Activated CD8-positive, alpha-beta memory T cell treated with anti-CD3 and anti-CD28 coated beads, Interleukin-2, amount 50 U/mL, for 1 hour (primary cell): ENCODE data around the gene PAK4.
"Not testable (repeated sequence)": the region's sequence is repeated elsewhere in the genome, so short reads cannot be mapped to it uniquely, and the experiment has no call there.

Experiments used
- DNase-seq: peaks from one replicate; pipeline ENCODE4 v3.0.0-alpha.2; 2020; ENCODE audit errors: extremely low read depth

The PAK4 gene

DNA sequence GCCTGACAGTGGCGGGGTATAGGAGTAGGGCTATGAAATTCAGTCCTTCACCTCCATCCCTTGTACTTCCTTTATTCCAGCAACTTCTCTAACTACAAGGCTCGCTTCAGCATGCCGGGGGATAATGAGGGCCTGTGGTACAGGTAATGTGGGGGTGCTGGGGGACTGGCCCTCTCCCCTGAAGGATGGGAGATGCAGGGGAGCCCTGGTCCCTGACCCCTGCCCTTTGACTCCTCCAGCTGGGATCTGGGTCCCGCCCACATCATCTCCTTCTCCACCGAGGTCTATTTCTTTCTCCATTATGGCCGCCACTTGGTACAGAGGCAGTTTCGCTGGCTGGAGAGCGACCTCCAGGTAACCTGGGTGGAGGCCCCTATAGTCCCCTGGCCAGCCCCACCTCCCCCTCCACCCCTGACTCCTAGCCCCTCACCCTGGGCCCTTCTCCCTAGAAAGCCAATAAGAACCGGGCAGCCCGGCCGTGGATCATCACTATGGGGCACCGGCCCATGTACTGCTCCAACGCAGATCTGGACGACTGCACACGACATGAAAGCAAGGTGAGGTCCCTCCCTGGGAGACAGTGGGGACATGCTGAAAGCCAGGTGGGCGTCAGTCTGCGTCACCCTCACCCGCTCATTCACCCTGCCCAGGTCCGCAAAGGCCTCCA, 25.0 kb upstream of the PAK4 start:
- DNase-seq = no peak

DNA sequence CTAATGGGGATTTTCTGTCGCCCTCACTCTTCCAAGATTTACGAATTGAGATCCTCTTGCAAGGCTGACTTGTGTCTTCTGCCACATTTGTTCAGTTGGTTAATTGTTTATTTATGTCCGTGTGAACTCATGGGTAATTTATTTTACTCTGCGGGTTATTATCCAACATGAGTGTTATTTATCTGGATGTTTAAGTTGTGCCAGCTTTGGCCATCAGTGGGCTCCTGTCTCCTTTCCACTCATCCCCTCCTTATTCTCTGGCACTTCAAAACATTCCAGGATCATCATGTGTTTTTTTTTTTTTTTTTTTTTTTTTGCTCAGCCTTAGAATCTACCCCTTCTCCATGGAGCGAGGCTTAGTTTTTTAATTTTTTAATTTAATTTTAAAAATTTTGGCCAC, 22.4 kb upstream of the PAK4 start:
- no peak for DNase-seq

DNA sequence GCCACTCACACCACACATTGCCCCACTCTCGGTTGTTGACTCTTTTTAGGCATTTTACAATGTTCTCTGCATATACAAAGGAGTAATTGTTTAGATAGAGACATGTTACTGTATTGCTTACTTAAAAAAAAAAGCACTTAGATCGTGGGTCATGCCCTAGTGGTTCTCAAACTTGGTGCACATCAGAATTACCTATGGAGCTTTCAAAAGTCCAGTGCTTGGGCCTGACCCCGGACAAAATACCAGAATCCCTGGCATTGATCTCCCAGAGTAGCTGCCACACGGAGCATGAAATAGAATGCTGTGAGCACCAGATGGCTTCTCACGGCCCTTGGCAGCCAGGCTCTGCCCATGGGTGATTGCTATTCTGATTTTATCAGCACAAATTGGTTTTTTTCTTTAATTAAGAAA, 21.4 kb upstream of the PAK4 start:
- no peak for DNase-seq

- no peak for DNase-seq
Measured at GRCh38 chr19:39106194-39106593, 19.4 kb upstream of the PAK4 start.

- no peak for DNase-seq
Measured at GRCh38 chr19:39109641-39110040, 15.9 kb upstream of the PAK4 start.

GRCh38 chr19:39110263-39110967, 15.2 kb upstream of the PAK4 start:
- DNase-seq = peak; percentile 30

DNA sequence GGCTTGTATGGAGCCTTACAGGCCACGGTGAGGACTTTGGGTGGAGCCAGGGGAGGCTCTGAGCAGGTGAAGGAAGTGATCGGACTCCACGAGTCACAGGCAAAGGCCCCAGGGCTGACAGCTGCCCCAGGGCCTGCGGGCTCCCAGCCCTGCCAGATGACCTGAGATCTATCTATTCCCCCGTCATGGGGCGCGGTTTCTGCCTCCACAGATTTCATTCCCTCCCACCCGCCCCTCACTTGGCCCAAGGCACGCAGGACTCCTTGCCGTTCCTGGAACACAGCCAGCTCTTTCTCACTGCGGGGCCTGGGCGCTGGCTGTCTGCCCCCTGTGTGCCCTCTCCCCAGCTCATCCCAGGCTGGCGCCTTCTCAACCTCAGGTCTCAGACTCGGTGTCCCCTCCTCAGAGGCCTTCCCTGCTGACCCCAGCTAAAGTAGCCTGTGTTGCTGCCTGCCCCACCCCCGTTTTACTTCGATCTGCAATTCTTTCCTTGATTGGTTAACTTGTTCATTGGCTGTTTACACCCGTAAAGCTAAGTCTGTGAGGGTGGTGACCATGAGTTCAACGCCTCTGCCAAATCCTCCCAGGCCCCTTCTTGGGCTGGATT, 13.9 kb upstream of the PAK4 start:
- no peak for DNase-seq

- DNase-seq = no peak
Measured at GRCh38 chr19:39112338-39112890, 13.2 kb upstream of the PAK4 start.

- DNase-seq = no peak
Measured at GRCh38 chr19:39113199-39113598, 12.4 kb upstream of the PAK4 start.

GRCh38 chr19:39115105-39115847, 10.3 kb upstream of the PAK4 start:
- no peak for DNase-seq

DNA sequence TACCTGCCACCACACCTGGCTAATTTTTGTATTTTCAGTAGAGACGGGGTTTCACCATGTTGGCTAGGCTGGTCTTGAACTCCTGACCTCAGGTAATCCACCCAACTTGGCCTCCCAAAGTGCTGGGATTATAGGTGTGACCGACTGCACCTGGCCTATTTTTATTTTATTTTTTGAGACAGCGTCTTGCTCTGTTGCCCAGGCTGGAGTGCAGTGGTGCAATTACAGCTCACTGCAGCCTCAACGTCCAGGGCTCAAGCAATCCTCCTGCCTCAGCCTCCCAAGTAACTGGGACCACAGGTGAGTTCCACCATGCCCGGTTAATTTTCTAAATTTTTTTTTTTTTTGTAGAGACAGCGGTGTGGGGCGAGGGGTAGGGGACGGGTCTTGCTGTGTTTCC, 8.6 kb upstream of the PAK4 start:
- DNase-seq = not testable (repeated sequence)

DNA sequence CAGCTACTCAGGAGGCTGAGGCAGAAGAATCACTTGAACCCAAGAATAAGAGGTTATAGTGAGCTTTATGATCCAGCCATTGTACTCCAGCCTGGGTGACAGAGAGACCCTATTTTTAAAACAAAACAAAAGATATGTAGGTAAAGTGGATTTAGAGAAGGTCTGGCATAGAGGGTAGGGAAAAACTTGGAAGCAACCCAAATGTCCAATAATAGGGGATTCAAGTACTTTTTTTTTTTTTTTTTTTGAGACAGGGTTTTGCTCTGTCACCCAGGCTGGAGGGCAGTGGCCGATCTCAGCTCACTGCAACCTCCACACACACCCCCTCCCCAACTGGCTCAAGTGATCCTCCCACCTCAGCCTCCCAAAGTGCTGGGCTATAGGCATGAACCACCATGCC, 5.8 kb upstream of the PAK4 start:
- DNase-seq = no peak

DNA sequence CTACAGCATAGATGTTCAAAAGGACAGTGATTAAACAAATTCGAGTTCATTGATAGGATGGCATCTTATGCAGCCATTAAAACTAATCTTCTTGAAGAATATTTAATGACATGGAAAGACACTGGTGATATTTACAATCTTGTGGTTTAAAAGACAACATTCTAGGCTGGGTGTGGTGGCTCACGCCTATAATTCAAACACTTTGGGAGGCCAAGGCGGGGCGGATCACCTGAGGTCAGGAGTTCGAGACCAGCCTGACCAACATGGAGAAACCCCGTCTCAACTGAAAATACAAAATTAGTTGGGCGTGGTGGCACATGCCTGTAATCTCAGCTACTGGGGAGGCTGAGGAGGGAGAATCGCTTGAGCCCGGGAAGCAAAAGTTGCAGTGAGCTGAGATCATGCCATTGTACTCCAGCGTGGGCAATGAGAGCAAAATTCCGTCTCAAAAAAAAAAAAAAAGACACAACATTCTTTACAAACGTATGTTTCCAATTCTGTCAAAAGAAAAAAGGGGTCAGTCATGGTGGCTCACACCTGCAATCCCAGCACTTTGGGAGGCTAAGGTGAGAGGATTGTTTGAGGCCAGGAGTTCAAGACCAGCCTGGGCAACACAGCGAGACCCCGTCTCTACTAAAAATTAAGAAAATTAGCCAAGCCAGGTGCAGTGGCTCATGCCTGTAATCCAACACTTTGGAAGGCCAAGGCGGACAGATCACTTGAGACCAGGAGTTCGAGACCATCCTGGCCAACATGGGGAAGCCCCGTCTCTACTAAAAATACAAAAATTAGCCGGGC, 2.5 kb upstream of the PAK4 start:
- DNase-seq = no peak

GRCh38 chr19:39124136-39124764, 1.3 kb upstream of the PAK4 start:
- no peak for DNase-seq

- no peak for DNase-seq
Measured at GRCh38 chr19:39125199-39125553, 410 bp upstream of the PAK4 start.

- no peak for DNase-seq
Measured at GRCh38 chr19:39126312-39127187, 964 bp downstream of the PAK4 start.

DNA sequence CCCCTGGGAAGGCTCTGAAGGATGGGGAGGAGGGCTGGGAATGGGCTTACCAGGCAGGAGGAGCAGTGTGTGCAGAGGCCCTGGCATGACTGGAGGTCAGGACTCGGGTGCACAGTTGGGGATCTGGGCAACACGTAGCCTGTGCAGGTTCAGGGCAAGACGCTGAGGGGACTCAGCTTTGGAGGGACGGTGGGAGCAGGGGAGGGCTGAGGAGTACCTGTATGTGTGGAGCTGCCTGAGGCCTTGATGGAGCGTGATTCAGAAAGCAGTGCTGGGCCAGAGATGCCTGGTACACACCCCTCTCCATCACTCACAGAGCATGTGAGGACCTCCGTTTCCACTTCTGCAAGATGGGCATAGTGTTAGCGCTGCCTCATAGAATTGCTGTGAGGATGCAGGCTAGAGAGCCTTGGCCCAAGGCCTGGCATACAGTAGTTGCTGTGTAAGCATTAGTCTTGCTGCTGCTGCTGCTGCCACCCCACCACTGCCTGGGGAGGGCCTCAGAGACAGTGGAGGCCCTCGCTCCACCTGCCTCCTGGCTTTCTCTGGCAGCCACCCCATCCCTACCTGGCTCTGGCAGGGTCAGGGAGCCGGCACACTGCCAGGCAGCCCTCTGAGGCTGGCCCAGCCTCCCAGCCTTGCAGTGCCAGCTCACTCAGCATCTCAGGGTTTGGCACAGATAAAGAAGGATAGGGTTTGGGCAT, 2.4 kb downstream of the PAK4 start:
- DNase-seq = no peak

DNA sequence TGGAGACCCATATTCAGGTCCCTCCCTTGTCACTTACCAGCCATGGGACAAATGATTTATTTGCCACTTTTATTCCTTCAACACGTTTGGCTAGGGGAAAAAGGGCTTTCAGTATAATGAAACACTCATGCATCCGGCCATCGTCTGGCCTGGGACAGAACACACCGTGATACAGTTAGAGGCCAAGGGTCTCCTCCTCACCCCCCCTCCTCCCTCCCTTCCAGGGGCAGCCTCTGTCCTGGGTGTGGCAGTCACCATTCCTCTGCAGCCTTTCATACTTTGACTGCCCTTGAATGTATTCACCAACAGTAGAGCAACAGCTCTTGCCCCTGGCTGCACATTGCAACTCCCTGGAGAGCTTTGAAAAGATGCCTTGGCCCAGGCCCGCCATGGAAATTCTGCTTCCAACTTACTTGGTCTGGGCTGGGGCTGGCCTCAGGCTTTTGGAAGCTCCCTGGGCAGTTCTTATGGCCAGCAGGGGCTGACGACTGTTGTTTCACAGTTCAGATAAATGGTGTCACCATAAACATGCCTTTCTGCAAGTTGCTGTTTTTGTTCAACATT, 3.0 kb downstream of the PAK4 start:
- DNase-seq = no peak

- no peak for DNase-seq
Measured at GRCh38 chr19:39129116-39129515, 3.5 kb downstream of the PAK4 start.
